Heart left ventricle (tissue), 13 donors: ENCODE results near the gene ZBTB7C.

ENCODE experiments used
- POLR2A ChIP-seq, 2 donors: fragments of 450-650 bp; IDR thresholded peaks; one replicate each; pipeline ENCODE4 v1.6.1; 2017; ENCODE audit warnings: antibody characterized with exemption in 2 of 2, mild to moderate bottlenecking in 2 of 2, moderate library complexity in 2 of 2
- TF ChIP-seq, protein P1 (sequence below), 12 donors: fragments of 200-600 bp; sonication (generic) in 4 of 12; IDR thresholded peaks; one replicate each; pipeline versions ENCODE4 v1.5.0 to v1.8.0; 2018 to 2022; ENCODE audit warnings: antibody characterized with exemption in 12 of 12, mild to moderate bottlenecking in 5 of 12
- donor health status: ischemic (EF 13 %, LVEDD 7.1; RV severe dilation, severe dysfunction).
- donor health status: DM: no; HTN: yes; CAD: no.
- donor health status: DM: no; HTN: no; CAD: no.
- donor health status: ischemic (EF 25% LVEDD 6.9; RV normal size, moderate dysfunction).
- donor health status: ischemic (EF 25% LVEDD 5.7; RV mildly dilated, moderate dysfunction).
- donor health status: ischemic (EF 35%, LVEDD 5.7; RV mildly dilated, moderate dysfunction).
- donor health status: nonischemic (EF 11% LVEDD 7.7; RV severe dilation, severe dysfunction).
- donor health status: DM: yes; HTN: yes; CAD: no.
- donor health status: PGD.
- donor health status: ischemic (EF 29% LVEDD 5.4; RV normal size, mild dysfunction).
- donor health status: nonischemic (EF 23%, LVEDD 6.1; RV moderate dilation, normal function).

DNA sequence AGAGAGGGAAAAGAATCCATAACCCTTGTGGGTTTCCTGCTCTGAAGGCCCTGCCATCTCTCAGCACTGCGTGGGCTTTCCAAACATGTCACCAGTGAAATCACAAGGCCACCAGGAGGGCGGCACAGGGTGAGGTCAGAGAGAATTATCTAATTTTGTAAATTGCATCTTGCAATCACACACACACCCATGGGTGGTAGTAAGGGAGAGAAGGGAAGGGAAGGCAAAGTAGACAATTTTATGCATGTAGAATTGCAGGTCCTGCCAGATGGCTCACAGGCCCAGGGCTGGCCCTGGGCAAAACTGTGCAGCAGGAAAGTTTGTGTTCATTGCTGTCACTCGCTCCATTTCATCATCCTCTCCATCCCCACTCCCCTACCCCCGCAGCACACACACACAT lies 21.0 kb upstream of the ZBTB7C start:
- TF ChIP-seq, protein P1, sequence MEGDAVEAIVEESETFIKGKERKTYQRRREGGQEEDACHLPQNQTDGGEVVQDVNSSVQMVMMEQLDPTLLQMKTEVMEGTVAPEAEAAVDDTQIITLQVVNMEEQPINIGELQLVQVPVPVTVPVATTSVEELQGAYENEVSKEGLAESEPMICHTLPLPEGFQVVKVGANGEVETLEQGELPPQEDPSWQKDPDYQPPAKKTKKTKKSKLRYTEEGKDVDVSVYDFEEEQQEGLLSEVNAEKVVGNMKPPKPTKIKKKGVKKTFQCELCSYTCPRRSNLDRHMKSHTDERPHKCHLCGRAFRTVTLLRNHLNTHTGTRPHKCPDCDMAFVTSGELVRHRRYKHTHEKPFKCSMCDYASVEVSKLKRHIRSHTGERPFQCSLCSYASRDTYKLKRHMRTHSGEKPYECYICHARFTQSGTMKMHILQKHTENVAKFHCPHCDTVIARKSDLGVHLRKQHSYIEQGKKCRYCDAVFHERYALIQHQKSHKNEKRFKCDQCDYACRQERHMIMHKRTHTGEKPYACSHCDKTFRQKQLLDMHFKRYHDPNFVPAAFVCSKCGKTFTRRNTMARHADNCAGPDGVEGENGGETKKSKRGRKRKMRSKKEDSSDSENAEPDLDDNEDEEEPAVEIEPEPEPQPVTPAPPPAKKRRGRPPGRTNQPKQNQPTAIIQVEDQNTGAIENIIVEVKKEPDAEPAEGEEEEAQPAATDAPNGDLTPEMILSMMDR (IDR thresholded peaks at IDR 0.05) = no peak
- TF ChIP-seq POLR2A (IDR thresholded peaks at IDR 0.05) = no peak
